Astrocyte (in vitro differentiated cells and primary cell): ENCODE measurements around the gene NCOR1. TPM values are rescaled to one million over a fixed set of nuclear protein-coding genes. Genes with fewer than 3 reads are reported as not detected.
"Not testable (repeated sequence)": the region's sequence is repeated elsewhere in the genome, so short reads cannot be mapped to it uniquely, and the experiment has no call there.

Source experiments
- DNase-seq: peaks from one replicate; pipeline ENCODE4 v3.0.0-alpha.2; 2010; ENCODE audit warnings: low read depth
- FAIRE-seq: peaks from 2 replicates; lab custom pipeline; 2011; peaks lifted over from hg19 to GRCh38; lab: Jason Lieb, UNC
- H2AFZ ChIP-seq: 2 replicates; pipeline ENCODE4 v1.6.0; 2012; ENCODE audit warnings: low read depth, low read length, inconsistent platforms
- H3K27ac ChIP-seq: 2 replicates; pipeline ENCODE4 v1.5.1; 2011; ENCODE audit warnings: low read depth, low read length, inconsistent platforms
- H3K27me3 ChIP-seq: 2 replicates; pipeline ENCODE4 v1.6.0; 2011; ENCODE audit warnings: low read length, inconsistent platforms; ENCODE audit not compliant: insufficient read depth
- H3K36me3 ChIP-seq: 2 replicates; pipeline ENCODE4 v1.5.1; 2011; ENCODE audit warnings: low read length, inconsistent platforms; ENCODE audit not compliant: insufficient read depth
- H3K4me1 ChIP-seq: 2 replicates; pipeline ENCODE4 v1.5.1; 2011; ENCODE audit warnings: low read length, inconsistent platforms; ENCODE audit not compliant: insufficient read depth
- H3K4me2 ChIP-seq: 2 replicates; pipeline ENCODE4 v1.6.0; 2012; ENCODE audit warnings: low read length, inconsistent platforms
- H3K4me3 ChIP-seq: 2 replicates; pipeline ENCODE4 v1.5.1; 2011; ENCODE audit warnings: low read depth, mild to moderate bottlenecking, low read length, inconsistent platforms; ENCODE audit not compliant: insufficient read depth
- H3K79me2 ChIP-seq: 2 replicates; pipeline ENCODE4 v1.6.0; 2012; ENCODE audit warnings: mild to moderate bottlenecking, low read length, inconsistent platforms; ENCODE audit not compliant: insufficient read depth
- H3K9ac ChIP-seq: 2 replicates; pipeline ENCODE4 v1.6.0; 2012; ENCODE audit warnings: mild to moderate bottlenecking, low read length, inconsistent platforms
- H3K9me3 ChIP-seq: 2 replicates; pipeline ENCODE4 v1.5.1; 2012; ENCODE audit warnings: low read depth, mild to moderate bottlenecking, low read length, inconsistent platforms; ENCODE audit not compliant: insufficient read depth
- H4K20me1 ChIP-seq: 2 replicates; pipeline ENCODE4 v1.6.0; 2012; ENCODE audit warnings: low read length, inconsistent platforms; ENCODE audit not compliant: insufficient read depth
- H3K27ac Mint-ChIP-seq: one replicate; pipeline ENCODE4 v1.8.0; 2021; ENCODE audit warnings: mild to moderate bottlenecking, mixed read lengths; ENCODE audit not compliant: unreplicated experiment
- H3K27me3 Mint-ChIP-seq: one replicate; pipeline ENCODE4 v1.8.0; 2021; ENCODE audit warnings: low read depth, mixed read lengths; ENCODE audit not compliant: unreplicated experiment
- H3K36me3 Mint-ChIP-seq: one replicate; pipeline ENCODE4 v1.8.0; 2021; ENCODE audit warnings: low read depth, mixed read lengths; ENCODE audit not compliant: unreplicated experiment
- H3K4me1 Mint-ChIP-seq: one replicate; pipeline ENCODE4 v1.8.0; 2021; ENCODE audit warnings: low read depth, mixed read lengths; ENCODE audit not compliant: unreplicated experiment
- H3K4me3 Mint-ChIP-seq: one replicate; pipeline ENCODE4 v1.8.0; 2021; ENCODE audit warnings: mild to moderate bottlenecking, moderate library complexity, mixed read lengths; ENCODE audit not compliant: unreplicated experiment
- H3K9me3 Mint-ChIP-seq: one replicate; pipeline ENCODE4 v1.8.0; 2021; ENCODE audit warnings: mild to moderate bottlenecking, mixed read lengths; ENCODE audit not compliant: unreplicated experiment
- EZH2 ChIP-seq: IDR thresholded peaks from 2 replicates; pipeline ENCODE4 v1.6.1; 2012; ENCODE audit warnings: mild to moderate bottlenecking, low read length, inconsistent platforms; ENCODE audit not compliant: insufficient read depth
- total RNA-seq: library from RNA; stranded (reverse); gene quantifications from 2 replicates; pipeline ENCODE4 v1.2.1, GENCODE V29; 2021
- TF ChIP-seq, protein P1 (sequence below): IDR thresholded peaks from 2 replicates; pipeline ENCODE4 v1.5.1; 2011; ENCODE audit warnings: low read depth, mild to moderate bottlenecking, inconsistent platforms, low read length, moderate library complexity; ENCODE audit not compliant: insufficient read depth

Gene NCOR1
- total RNA-seq, 1 donor from 2014 or later = 119 TPM

GRCh38 chr17:16158714-16159113 is 56.6 kb downstream of the NCOR1 start:
- H3K27ac ChIP-seq = no peak overlapping the region
- no peak for FAIRE-seq
- Mint-ChIP-seq H3K27ac (no peak overlapping the region), H3K4me1 (peaks cover 3% of the 10 kb centered on the region), H3K36me3 (peaks cover 5% of the 10 kb centered on the region), H3K27me3 (no peaks in the 10 kb centered on the region), H3K9me3 (no peaks in the 10 kb centered on the region), H3K4me3 (no peak overlapping the region)
- H3K27me3 ChIP-seq = no peaks in the 10 kb centered on the region
- no peak overlapping the region for H2AFZ ChIP-seq
- no peak overlapping the region for H3K9ac ChIP-seq
- peak; percentile 33 for DNase-seq
- no peak overlapping the region for H3K4me3 ChIP-seq
- TF ChIP-seq, protein P1, sequence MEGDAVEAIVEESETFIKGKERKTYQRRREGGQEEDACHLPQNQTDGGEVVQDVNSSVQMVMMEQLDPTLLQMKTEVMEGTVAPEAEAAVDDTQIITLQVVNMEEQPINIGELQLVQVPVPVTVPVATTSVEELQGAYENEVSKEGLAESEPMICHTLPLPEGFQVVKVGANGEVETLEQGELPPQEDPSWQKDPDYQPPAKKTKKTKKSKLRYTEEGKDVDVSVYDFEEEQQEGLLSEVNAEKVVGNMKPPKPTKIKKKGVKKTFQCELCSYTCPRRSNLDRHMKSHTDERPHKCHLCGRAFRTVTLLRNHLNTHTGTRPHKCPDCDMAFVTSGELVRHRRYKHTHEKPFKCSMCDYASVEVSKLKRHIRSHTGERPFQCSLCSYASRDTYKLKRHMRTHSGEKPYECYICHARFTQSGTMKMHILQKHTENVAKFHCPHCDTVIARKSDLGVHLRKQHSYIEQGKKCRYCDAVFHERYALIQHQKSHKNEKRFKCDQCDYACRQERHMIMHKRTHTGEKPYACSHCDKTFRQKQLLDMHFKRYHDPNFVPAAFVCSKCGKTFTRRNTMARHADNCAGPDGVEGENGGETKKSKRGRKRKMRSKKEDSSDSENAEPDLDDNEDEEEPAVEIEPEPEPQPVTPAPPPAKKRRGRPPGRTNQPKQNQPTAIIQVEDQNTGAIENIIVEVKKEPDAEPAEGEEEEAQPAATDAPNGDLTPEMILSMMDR = no peak
- no peak for TF ChIP-seq EZH2
- H3K4me2 ChIP-seq = no peak overlapping the region
- peaks cover 18% of the 10 kb centered on the region for H4K20me1 ChIP-seq
- H3K36me3 ChIP-seq = peaks cover 8% of the 10 kb centered on the region
- peaks cover 3% of the 10 kb centered on the region for H3K4me1 ChIP-seq
- H3K9me3 ChIP-seq = no peaks in the 10 kb centered on the region
- H3K79me2 ChIP-seq = peaks cover 31% of the 10 kb centered on the region

DNA sequence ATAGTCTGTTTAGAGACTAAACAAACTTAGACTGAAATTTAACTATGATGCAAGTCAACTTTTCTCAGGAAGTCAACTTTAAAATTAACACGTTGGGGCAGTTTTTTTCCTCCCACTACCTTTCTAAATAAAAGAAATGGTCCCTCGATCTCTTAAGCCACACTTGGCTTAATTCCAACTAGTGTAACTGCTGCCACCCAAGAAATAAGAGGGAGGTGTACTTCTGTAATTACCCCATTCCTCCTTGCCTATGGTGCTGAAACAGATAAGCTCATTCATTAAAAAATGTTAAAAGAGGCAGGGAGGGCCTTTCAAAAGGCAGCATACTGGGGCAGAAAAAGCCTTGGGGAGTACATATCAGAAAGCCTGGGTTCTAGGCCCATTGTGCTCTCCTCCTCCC is 59.8 kb downstream of the NCOR1 start:
- no peak overlapping the region for H2AFZ ChIP-seq
- H3K9ac ChIP-seq = no peak overlapping the region
- H3K36me3 ChIP-seq = peaks cover 21% of the 10 kb centered on the region
- no peak overlapping the region for H3K27ac ChIP-seq
- peaks cover 9% of the 10 kb centered on the region for H3K36me3 Mint-ChIP-seq
- H3K9me3 ChIP-seq = no peaks in the 10 kb centered on the region
- H3K27ac Mint-ChIP-seq = no peak overlapping the region
- no peak overlapping the region for H3K4me3 Mint-ChIP-seq
- H3K4me1 ChIP-seq = peaks cover 6% of the 10 kb centered on the region
- peaks cover 14% of the 10 kb centered on the region for H3K79me2 ChIP-seq
- H3K4me3 ChIP-seq = no peak overlapping the region
- H3K4me1 Mint-ChIP-seq = peaks cover 7% of the 10 kb centered on the region
- peaks cover 17% of the 10 kb centered on the region for H4K20me1 ChIP-seq
- no peak for FAIRE-seq
- H3K27me3 Mint-ChIP-seq = no peaks in the 10 kb centered on the region
- H3K9me3 Mint-ChIP-seq = no peaks in the 10 kb centered on the region
- DNase-seq = no peak
- TF ChIP-seq, protein P1 = no peak
- no peaks in the 10 kb centered on the region for H3K27me3 ChIP-seq
- H3K4me2 ChIP-seq = no peak overlapping the region

DNA sequence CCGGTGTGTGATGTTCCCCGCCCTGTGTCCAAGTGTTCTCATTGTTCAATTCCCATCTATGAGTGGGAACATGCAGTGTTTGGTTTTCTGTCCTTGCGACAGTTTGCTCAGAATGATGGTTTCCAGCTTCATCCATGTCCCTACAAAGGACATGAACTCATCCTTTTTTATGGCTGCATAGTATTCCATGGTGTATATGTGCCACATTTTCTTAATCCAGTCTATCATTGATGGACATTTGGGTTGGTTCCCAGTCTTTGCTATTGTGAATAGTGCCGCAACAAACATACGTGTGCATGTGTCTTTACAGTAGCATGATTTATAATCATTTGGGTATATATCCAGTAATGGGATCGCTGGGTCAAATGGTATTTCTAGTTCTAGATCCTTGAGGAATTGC is 63.0 kb downstream of the NCOR1 start:
- not testable (repeated sequence) for H3K4me3 ChIP-seq, H3K4me2 ChIP-seq, H3K27ac ChIP-seq, DNase-seq, H3K4me3 Mint-ChIP-seq, FAIRE-seq, H3K27ac Mint-ChIP-seq, H3K9me3 Mint-ChIP-seq, H3K27me3 Mint-ChIP-seq, H3K4me1 ChIP-seq, H3K27me3 ChIP-seq, H2AFZ ChIP-seq, H3K9me3 ChIP-seq, H3K9ac ChIP-seq
- H3K36me3 ChIP-seq = peaks cover 30% of the 10 kb centered on the region
- H4K20me1 ChIP-seq = peaks cover 19% of the 10 kb centered on the region
- peaks cover 15% of the 10 kb centered on the region for H3K4me1 Mint-ChIP-seq
- peaks cover 11% of the 10 kb centered on the region for H3K79me2 ChIP-seq
- peaks cover 17% of the 10 kb centered on the region for H3K36me3 Mint-ChIP-seq
